NCI-H526 (cell line): ENCODE measurements around the gene DPEP2.
"Not testable (repeated sequence)": the region's sequence is repeated elsewhere in the genome, so short reads cannot be mapped to it uniquely, and the experiment has no call there.

Source experiments
- DNase-seq, 2 experiments: peaks; one replicate each; lab custom pipeline; 2025; lab: John Stamatoyannopoulos, UW

DPEP2 gene, protein sequence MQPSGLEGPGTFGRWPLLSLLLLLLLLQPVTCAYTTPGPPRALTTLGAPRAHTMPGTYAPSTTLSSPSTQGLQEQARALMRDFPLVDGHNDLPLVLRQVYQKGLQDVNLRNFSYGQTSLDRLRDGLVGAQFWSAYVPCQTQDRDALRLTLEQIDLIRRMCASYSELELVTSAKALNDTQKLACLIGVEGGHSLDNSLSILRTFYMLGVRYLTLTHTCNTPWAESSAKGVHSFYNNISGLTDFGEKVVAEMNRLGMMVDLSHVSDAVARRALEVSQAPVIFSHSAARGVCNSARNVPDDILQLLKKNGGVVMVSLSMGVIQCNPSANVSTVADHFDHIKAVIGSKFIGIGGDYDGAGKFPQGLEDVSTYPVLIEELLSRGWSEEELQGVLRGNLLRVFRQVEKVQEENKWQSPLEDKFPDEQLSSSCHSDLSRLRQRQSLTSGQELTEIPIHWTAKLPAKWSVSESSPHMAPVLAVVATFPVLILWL

DNA sequence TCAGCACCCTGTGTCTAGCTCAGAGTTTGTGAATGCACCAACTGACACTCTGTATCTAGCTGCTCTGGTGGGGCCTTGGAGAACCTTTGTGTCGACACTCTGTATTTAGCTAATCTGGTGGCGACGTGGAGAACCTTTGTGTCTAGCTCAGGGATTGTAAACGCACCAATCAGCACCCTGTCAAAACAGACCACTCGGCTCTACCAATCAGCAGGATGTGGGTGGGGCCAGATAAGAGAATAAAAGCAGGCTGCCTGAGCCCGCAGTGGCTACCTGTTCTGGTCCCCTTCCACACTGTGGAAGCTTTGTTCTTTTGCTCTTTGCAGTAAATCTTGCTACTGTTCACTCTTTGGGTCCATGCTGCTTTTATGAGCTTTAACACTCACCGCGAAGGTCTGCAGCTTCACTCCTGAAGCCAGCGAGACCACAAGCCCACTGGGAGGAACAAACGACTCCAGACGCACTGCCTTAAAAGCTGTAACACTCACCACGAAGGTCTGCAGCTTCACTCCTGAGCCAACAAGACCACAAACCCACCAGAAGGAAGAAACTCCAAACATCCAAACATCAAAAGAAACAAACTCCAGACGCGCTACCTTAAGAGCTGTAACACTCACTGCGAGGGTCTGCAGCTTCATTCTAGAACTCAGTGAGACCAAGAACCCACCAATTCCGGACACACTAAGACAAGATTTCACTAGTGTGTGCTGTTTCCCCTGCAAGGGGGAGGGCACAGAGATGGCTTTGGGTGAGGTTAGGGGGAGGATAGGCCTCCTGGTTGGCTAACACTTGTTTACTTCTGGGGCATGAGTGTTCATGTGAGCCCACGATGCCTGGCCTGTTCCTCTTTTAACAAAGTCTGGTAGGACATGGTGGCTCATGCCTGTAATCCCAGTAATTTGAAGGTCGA is at the start of gene DPEP2:
Gene DPEP2 (minus strand): TSS at position 706 of the 910 bp plus-strand sequence. CDS start 6,272 bp downstream, outside the sequence.
- not testable (repeated sequence) for DNase-seq

DNA sequence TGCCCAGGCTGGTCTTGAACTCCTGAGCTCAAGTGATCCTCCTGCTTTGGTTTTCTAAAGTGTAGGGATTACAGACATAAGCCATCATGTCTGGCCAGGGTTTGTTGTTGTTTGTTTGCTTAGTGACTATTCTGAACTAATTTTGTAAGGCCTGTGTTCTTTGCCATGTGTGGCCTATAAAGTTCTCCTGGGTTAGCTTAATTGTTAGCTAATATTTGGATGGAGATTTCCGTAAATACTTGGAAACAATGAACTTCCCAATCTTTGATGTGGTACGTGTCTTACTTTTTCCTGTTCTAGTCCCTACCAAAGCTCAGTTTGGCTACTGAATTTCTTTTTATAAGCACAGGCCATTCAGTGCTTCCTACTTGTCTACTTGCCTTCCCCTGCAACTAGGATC is 48.7 kb upstream of the DPEP2 start:
- no peak for DNase-seq

DNA sequence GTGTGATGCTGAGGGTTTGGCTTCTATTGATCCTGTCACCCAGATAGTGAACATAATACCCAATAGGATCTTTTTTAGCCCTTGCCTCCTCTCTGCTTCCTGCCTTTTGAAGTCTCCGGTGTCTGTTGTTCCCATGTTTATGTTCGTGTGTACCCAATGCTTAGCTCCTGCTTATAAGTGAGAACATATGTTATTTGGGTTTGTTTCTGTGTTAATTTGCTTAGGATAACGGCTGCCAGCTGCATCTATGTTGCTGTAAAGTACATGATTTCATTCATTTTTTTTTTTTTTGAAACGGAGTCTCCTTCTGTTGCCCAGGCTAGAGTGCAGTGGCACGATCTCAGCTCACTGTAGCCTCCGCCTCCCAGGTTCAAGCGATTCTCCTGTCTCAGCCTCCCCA is 46.8 kb upstream of the DPEP2 start:
- DNase-seq, result no peak

DNA sequence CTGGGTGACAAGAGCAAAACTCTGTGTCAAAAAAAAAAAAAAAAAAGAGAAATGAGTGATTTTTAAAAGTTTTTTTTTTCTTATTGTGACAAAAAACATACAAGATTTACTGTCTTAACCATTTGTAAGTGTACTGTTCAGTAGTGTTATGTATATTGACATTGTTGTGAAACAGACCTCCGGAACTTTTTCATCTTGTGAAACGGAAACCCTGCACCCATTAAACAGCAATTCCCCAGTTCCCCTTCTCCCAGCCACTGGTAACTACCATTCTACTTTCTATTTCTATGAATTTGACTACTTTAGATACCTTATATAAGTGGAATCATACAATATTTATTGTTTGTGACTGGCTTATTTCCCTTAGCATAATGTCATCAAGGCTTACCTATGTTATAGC is 42.5 kb upstream of the DPEP2 start:
- DNase-seq, result no peak

DNA sequence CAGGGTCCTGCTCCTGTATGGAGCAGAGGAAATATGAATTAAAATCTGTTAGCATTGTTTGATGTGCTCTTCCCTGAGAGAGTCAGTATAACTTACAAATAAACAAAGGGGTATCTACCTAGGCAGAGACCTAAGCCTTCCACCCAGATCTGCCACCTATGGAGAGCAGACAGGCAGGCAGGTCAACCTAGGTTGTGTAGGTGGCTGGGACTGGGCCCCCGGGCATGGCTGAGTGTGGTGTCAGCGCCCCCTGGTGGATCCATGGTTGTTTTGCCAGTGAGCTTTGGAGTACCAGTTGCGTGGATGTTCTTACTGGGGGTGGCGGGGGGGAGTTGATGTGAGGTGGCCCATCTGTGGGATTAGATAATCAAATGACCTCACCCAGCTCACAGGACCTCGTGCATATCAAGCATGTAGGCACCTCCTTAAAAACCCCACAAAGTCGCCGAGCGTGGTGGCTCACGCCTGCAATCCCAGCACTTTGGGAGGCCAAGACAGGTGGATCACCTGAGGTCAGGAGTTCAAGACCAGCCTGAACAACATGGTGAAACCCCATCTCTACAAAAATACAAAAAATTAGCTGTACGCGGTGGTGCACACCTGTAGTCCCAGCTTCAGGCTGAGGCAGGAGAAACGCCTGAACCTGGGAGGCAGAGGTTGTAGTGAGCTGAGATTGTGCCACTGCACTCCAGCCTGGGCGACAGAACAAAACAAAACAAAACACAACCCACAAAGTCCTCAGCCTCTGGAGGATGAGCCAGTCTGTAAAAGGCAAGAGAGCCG is 41.4 kb upstream of the DPEP2 start:
- DNase-seq, result peak; percentile 27 to 78

DNA sequence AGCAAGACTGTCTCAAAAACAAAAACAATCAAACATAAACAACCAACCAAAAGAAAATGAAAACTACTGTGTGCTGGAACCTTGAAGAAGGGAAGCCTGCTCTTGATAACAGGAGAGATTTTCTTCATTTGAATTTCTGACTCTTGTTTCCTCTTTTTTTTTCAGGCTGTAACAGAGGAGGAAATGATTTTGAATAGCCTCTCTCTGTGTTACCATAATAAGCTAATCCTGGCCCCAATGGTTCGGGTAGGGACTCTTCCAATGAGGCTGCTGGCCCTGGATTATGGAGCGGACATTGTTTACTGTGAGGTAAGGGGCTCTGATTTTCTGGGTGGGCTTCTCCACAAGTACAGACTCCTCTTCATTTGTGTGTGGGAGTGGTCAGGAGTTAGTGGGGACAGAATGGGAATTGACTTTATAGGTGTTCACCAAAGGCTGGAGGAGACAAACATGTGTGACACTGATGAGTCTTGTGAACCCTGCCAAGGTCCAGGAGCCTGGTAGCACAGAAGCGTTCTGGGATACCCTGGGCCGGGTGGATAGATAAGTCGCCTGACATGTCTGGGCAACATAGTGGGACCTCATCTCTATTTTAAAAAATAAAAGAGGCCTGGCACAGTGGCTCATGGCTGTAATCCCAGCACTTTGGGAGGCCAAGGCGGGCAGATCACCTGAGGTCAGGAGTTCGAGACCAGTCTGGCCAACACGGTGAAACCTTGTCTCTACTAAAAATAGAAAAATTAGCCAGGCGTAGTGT is 38.7 kb upstream of the DPEP2 start:
- no peak for DNase-seq

DNA sequence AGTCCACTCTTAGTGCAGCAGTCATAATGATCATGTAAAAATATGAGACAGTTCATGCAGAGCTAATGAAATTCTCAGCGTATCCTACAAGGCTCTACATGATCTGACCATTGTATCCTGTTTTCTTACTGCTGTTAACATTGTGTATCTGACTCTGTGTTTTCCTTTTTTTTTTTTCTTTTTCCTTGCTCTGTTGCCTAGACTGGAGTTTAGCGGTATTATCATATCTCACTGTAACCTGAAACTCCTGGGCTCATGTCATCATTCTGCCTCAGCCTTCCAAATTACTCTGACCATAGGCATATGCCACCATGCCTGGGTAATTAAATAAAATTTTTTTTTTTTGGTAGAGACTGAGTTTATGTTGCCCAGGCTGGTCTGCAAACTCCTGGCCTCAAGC is 35.9 kb upstream of the DPEP2 start:
- no peak for DNase-seq

DNA sequence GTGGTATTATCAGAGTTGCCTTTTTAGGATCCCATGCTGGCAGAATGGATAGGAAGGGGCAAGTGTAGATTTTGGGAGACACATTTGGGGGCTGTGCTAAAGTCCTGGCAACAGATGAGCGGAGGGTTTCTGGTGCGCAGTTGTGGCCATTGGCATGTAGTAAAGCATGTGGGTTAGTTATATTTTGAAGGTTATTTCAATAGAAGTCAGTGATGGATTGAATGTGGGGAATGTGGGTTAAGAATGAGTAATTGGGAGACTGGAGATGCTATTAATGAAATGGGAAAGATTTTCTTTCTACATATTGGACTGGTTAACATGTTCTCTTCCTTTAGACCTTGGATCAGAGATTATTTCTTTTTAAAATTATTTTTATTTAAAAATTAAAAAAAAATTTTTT is 33.8 kb upstream of the DPEP2 start:
- DNase-seq, result no peak

DNA sequence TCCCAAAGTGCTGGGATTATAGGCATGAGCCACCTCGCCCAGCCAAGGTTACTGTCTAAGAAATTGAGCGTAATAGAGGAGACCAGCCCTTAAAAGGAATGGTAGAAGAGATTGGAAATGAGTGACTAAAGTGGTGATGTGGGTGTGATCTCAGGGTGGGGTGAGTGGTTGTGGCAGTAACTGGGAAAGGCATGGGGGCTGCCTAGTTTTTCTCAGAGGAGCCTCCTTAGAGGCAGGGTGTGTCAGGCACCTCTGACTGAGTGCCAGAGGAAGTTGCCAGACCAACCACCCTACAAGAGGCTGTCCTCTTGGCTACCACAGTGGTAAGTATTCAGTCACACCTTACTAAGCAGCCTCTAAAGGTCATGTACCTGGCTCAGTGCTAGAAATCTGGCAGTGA is 32.7 kb upstream of the DPEP2 start:
- no peak for DNase-seq

DNA sequence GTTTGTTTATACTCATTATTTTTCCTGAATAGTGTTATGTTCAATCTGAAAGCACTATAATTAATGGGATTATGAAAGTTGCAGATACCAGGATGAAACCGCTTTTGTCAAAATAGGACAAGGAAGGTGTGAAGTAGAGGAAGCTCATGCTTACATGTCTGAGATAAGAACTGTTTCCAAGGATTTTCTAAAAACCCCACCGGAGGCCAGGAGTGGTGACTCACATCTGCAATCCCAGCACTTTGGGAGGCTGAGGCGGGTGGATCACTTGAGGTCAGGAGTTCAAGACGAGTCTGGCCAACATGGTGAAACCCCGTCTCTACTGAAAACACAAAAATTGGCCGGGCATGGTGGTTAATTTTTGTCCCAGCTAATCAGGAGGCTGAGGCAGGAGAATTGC is 30.8 kb upstream of the DPEP2 start:
- DNase-seq, result not testable (repeated sequence)

DNA sequence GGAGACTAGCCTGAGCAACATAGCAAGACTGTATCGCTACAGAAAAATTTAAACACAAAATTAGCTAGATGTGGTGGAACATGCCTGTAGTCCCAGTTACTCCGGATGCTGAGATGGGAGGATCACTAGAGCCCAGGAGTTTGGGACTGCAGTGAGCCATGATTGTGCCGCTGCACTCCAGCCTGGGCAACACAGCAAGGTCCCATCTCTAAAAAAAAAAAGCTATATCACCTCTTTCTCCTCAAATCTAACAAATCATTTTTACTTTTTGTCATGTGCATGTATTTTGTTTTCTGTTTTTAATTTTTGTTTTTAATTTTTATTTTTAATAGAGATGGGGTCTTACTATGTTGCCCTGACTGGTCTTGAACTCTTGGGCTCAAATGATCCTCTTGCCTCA is 29.7 kb upstream of the DPEP2 start:
- no peak for DNase-seq

DNA sequence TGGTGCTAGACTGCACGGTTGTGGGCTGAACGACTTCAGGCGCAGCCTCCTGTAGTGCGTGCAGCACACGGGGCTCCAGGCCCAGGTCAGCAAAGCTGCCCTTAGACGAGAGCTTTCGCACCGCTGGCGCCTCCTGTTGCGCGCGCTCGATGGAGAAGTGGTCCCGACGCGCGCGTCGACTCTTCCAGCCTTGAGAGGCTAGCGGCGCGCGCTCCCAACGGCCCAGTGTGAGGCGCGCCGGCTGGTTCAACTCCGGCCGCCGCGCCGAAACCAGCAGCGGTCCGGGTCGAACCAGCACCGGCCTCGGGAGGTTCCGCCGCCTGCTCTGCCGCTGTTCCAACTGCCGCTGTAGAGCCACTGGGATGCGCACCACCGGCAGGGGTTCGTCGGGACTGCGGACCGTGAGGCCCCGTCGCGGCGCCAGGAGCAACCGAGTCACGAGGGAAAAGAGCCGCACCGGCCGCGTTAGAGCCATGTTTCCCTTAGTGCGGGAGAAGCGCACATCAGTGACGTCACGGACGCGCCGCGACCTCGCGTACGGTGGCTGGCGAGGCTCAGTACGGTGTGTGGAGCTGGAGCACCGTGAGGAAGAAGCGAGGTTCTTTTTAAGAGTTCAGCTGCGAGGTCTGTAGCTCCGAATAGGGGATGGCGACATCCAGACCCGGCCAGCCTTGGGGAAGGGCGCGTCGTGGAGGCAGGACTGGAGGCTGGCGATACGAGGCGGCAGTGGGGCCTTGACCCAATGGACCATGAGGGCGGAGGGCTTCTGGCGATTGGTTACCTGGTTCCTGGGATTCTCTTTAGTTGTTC is 23.6 kb upstream of the DPEP2 start, which contains the start of the genes DDX28 and DUS2:
Gene DDX28 (minus strand): TSS at position 505 of the 810 bp plus-strand sequence. CDS start 30 bp downstream, at position 475.
Gene DUS2 (plus strand): TSS at position 557 of the 810 bp plus-strand sequence. CDS start 14,740 bp downstream, outside the sequence.
- peak; percentile 51 to 76 for DNase-seq

DNA sequence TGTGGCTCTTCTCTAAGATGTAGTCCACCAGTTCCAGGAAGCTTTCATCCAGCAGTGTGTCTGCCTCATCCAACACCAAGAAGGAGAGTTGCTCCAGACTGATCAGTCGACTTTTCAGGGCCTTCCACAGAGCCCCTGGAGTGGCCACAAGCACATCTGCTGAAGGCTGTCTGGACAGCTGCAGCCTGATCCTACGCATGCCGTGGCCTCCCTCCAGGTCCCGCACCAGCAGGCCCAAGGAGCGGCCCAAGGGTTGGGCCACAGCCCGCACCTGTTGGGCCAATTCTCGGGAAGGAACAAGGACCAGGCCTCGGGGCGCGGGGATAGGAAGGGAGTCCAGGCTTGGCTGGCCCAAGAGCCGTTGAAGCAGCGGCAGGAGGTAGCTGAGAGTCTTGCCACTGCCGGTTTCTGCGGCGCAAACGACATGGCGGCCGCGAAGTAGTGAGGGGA is 23.0 kb upstream of the DPEP2 start:
- DNase-seq, result no peak

DNA sequence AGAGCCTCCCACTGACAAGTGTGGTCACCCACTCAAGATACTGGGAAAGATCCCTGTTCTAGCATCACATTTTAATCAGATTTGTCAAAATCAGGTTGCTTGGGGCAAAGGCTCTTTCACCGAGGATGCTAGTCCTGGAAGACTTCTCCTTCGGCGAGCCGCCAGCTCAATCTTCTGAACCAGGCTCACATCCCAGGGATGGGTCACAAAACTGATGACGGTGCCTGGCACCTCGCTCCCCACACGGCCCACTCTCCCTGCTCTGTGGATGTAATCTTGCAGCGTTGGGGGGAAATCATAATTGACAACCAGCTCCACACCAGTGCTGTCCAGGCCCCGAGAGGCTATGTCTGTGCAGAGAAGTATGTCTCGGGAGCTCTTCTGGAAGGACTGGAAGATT is 22.2 kb upstream of the DPEP2 start:
- DNase-seq, result no peak

DNA sequence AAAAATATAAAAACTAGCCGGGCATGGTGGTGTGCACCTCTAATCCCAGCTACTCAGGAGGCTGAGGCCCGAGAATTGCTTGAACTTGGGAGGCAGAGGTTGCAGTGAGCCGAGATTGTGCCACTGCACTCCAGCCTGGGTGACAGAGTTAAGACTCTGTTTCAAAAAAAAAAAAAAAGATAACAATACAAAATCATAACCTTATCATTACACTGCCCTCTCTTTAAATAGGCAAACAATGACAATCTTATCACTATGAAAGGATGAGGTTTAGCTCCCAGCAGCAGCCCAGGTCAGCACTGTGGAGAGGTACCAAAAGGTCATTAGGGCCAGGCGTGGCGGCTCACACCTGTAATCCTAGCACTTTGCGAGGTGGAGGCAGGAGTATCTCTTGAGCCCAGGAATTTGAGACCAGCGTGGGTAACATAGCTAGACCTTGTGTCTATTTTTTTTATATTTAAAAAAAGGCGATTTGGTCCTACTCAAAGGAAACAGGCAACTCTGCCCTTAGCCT is 19.9 kb upstream of the DPEP2 start:
- no peak for DNase-seq

DNA sequence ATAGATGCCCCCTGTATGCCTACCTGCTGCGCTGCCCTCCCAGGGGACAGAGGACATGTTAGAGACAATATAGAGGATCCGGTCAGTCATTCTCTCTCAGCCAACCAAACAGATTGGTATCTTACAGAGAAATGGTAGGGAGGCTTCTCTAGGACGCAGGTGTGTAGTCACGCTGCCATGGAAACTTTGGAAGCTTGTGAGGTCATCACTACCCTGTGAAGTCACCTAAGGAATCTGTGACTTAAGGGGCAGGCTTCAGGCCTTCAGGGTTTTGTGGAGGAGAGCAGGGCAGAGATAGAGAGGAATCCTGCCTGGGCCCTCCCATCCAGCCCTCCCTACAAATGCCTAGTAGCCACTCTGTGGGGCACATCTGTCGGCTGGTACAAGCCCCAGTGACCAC is 16.4 kb upstream of the DPEP2 start, which contains the start of gene DPEP2NB:
Gene DPEP2NB (minus strand): TSS at position 231 of the 400 bp plus-strand sequence. CDS start 141 bp downstream, at position 90.
- DNase-seq, result no peak

DNA sequence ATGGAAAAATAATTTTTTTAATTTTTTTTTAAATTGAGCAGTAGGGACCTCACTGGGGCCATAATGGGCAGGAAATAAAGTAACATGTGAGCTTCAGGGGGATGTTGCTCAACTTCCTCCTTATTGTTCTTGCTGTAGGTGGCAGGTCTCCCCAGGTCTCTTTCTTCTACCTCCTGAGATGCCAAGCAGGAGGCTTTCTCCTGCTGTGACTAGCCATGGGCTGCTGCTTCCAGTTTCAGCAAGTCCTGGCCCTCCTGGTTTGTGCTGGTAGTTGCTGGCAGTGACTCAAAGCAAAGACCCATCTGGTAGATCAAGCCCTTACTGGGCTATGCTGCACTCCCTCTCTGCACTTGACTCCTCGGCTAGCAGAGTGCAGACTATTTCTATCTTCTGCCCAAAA is 14.2 kb upstream of the DPEP2 start:
- no peak for DNase-seq

DNA sequence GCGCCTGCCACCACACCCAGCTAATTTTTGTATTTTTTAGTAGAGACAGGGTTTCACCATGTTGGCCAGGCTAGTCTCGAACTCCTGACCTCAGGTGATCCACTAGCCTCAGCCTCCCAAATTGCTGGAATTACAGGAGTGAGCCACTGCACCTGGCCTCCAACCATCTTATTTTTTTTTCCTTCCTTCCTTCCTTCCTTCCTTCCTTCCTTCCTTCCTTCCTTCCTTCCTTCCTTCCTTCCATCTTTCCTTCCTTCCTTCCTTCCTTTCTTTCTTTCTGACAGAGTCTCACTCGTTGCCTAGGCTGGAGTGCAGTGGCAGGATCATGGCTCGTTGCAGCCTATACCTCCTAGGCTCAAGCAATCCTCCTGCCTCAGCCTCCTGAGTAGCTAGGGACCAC is 10.6 kb upstream of the DPEP2 start:
- DNase-seq, result not testable (repeated sequence)

DNA sequence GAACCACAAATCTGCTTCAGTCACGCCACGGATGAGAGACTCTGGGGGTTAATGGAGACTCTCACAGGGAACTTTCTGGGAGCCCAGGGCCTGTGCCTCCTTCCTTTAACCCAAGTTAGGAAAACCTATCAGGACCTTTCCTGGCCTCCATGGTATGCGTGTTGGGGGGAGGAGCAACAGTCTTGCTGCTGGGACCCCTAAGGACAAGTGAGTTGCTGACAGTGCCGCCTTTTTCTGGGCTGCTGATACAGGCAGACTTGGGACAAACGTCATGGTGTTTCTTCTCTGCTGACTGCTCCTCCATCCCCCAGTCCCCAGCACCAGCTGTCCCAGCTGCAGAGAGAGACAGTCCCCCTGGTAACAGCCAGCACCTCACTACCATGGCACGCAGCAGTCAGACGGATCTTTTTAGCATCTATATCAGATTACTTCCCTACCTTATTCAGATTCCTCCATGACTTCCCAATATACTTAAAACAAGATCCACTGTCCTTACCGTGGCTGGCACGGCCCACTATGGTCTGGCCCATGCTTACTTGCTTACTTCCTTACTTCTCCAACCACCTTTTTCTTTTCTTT is 10.0 kb upstream of the DPEP2 start:
- no peak for DNase-seq
